Islet precursor cell (in vitro differentiated cells): ENCODE data around the gene SOX5.

Experiments used
- DNase-seq: peaks from one replicate; pipeline ENCODE4 v3.0.0-alpha.2; 2018

The SOX5 gene

DNA sequence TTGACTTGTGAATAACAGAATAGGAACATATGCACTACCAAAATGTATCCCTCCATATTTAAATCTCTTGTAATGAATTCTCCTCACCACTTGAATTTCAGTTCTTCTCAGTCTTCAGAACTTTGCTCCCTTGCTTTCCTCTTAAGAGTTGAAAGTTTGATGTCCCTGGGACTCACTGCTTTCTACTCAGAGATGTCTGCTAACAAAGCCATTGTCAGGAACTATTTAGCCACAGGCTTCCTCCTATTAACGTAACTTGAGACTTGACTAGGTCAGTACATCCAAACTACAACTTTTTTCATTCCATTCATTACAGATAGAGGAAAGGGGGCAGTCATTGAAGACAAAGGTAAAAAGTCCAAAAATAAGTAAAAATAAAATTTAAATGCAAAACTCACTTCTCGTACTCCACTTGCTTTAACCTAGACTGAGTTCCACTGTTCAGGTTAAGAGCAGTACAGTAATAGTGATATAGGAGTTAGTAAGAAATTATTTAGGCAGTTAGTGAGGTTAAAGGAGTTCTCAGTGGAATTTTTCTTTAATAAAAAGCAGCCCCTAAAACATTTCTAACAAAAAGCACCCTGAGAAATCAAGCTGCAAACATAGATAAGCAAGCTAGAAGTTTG is 364.2 kb downstream of the SOX5 start:
- no peak for DNase-seq

DNA sequence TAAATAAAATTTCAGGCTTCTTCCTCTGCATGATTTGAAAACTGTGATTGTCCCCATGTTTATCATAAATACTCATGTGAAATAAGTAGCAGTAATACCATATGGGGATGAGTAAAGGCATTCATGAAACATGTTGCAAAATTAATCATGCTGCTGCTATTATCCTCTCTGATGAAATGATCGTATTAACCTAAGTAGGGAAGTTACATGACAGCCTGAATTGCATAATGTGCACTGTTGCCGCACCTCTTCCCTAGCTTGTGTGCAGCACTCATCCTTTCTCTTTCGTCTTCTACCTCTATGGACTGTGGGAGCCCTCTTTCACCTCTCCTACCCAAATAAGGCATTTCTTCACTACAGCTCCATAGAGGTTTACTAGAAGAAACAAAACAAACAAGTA is 367.6 kb downstream of the SOX5 start:
- no peak for DNase-seq

DNA sequence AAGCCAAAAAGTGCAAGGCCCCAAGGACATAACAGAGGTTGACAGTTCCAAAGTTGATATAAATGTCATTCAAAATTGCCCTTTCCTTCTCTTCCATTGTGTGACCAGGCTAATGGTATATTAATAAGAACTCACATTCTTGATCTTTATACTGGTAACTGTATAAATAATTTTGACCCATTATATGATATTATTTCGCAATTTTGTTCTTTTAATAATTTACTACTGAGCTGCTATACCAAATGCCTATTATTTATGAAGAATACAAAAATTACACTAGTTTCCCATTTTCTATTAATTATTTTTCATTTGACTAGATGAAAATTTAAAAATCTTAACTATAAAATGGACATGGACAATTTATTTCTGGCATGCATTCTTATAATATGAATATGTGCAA is 370.2 kb downstream of the SOX5 start:
- DNase-seq: no peak

DNA sequence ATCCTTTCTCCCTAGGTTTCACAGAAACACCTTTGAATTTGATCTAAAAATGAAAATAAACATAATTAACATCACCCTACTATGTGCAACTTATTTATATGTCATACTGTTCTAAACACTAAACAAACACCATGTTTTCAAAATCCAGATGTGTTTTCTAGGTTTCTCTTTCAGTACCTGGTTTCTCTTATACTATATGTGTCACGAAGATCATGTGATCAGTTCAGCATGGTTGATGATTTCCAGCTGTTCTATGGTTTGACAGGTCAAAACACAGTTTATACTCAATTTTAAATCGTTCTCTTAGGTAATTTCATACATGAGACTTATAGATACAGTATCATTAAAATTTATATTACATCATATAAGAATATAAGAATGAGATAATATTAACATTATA is 373.1 kb downstream of the SOX5 start:
- no peak for DNase-seq

DNA sequence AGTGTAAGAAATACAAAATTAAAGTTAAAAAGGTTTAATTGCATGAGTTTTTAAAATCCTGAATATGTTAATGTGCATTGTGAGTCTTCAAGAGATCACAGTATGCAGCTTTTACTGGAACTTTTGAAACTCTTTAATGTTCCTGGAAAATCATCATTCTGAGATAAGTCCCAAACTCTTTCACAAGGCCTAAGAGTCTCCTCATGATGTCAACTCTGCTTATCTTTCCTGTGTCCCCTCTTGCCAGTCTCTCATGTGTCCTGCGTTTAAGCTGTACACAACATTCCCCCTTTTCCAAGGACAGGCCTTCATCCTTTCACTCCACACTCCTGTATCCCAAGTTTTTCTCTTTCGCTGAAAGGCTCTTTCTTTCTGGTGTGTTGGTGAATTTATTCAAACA is 380.1 kb downstream of the SOX5 start:
- no peak for DNase-seq

DNA sequence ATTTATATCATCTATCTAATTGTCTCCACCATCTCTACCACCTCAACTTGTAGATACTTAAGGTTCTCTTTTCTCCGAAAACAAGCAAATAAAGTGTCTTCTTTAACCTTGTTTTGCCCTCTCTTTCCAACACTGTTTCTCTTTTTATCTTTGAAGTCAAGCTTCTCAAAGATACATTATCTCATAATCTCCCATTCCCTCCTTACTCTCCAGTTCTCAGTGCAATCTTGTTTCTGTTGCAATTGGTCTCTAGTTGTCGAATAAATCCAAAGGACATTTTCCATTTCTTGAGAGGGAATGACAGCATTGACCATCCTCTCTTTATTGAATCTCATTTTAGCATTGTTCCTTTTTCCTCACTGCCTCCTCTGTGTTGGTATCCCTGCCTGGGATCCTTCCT is 383.3 kb downstream of the SOX5 start:
- no peak for DNase-seq

DNA sequence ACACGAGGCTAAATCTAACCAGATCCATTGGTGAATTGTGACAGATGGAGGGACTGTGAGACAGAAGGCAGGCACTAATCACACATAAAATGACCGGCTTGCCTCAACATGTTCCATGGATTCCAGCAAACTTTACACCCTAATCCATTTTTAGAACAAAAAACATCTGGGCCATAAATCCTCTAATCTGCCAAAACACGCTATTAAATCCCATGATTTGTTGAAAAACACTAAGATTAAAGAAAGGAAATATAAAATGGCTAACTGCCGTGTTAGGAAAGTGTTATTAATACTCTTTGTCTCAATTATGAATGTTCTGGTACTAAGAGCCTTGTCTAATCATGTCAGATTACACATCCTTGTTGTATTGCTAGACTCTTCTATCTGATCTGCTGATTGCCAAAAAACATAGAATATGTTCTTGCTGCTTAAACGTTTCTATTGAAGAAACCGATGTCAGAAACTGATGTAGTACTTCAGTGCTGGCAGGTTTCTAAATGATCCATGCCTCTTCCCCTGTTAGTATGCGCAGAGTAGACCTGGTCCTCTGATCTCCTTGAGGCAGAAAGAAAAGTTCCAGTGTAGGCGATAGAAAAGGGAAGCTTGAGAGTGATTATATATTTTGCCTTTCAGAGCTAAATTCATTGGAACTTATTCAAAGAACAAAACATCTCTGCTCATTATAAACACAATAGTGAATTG is 384.9 kb downstream of the SOX5 start:
- DNase-seq: no peak

DNA sequence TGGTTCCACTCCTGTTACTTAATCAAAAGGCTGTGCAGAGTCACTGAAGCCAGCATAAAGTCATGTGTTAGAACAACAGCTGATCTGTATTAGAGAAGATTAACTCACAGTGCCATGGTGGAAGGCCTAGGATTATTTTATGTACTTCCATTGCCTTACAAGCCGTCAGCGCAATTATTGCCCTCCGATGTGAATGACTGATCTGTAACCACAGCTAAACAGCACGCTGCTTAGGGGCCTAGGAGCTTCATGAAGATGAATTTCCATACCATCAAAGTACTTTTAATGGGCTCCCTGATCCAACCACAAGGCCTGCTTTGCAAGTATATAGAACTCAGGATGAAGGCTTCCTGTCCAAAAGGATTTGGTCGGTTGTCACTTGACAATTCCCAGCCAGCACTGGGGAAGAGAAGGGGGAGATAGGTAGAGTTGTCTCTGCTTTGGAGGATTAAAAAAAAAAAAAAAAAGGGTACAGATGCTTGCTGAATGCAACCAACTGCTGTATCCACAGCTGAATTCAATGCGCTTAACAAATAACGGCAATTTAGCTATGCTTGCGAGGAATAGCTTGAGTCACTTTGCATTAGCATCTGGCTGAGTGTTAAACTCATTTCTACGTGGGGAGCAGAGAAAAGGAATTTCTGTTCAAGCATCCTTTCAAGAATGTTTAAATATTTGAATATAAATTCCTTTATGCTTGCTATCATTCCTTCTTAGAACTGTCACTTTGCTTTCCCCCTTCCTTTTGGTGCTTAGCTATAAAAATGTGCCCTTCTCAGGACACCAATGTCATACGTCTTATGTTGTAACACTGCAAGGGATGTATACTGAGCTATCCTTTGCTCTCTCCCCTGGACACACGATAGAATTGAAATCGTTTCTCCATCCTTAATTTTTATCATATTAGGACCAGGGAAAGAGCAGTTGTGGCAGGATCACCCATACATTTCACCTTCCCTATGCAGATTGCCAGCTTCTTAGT is 387.8 kb downstream of the SOX5 start:
- DNase-seq: no peak

DNA sequence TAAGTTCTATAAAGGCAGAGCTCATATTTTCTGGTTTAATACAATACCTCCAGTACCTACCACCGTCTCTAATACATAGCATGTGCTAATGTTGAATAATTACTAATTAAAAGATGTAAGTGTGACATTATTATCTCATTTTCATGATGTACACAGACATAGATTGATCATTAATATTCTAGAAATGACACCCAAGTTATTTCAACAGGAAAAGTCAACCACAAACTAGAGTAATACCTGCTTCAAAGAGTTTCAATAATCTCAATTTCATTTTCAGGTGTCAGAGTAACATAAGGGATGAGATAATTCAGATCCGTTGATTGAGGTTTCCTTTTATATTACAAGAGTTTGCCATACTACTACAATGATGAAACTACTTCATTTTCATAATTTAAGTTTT is 388.9 kb downstream of the SOX5 start:
- no peak for DNase-seq

DNA sequence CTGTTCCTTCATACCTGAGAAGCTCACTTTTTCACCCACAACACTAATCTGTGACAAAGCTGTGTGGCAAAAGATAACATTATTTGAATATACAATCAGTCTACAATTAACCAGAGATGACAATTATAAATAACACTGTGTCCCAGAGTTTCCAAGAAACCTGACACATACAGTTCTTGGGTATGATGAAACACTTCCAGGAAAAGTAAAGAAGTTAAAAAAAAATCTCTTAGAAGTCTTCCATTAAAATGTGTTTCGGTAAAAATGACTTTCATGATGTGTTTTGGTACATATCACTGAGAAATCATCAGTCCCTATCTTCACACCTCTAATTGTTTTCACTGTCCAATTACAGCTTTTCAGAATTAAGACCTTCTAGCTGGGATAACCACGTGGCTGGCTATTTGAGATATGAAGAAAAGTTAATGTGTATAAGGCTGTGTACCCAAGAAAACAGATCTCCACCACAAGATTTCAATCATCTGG is 390.2 kb downstream of the SOX5 start:
- no peak for DNase-seq

DNA sequence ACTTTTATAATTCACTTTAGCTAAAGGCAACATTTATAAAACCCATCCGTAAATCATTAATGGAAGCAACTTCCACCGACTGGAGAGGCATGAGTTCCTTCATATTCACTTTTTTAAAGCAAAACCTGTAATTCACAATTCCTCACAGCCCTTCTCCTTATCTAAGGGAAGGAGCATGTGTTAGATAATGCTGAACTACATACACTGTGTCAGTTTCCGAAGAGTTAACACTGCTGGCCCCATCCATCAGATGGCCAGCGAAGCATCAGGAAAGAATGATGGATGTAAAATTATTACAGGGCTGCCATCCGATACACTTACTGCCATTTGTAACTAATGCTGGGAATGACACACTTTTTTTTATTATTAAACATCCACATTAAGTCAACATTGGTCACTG is 392.8 kb downstream of the SOX5 start:
- no peak for DNase-seq

DNA sequence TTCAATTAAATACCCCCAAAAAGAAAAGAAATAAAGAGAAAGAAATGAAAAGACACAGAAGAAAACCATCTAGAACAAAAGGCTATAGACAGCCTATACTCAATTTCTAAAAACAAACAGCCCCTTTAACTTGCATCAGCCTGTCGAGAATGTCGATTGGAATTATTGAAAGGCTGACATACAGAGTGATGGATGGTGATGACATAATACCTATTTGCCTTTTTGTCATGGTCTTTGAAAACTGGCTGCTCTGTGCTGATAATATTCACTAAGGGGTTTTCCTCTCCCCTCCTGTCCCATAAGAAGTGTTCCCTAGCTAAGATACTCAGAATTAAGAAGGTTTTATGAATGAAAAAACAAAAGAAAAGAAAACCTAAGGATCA is 393.7 kb downstream of the SOX5 start:
- DNase-seq: no peak

DNA sequence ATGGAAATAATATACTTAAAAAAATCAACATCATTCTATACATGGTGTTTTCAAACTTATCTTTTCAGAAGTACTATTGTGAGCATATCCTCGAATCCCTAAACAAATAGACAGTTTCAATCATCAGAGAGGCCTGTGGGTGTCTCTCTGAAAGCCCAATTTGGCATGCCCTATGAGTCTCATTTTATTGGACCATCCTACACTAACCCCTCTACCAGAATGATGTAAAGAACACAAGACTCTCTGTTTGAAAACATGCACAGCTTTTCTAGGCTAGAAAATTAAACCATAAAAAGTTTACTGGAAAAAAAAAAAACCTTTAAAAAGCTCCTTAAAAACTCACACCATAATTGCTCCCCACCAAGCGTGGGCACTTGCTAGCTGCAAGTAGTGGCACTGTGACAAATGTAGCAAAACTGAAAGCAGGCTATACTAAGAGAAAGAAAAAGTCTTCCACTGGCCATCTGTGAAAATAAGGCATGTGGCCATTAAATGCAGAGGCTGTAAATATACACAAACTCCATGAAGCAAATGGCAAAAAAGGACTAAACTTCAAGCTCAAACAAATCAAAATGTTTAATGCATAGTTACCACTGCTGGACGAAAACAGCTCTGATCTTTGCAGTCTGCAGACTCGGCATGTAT is 394.2 kb downstream of the SOX5 start:
- DNase-seq: no peak

DNA sequence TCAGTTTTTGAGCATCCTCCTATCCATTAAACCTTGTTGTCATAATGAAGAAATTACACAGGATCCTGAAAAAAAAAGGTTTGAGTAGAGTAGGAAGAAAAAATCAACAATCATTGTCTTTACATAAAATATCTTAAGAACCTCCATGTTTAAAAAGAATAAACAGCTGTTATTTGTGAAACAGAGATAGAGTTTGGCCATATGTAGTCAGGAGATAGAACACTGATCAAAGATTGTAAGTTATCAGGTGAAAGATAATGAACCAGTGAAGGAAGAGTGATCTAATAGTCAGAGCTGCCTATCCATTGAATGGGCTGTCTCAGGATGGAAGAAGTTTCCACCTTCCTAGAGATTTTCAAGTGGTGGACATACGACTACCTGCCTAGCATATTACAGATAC is 397.1 kb downstream of the SOX5 start:
- no peak for DNase-seq

DNA sequence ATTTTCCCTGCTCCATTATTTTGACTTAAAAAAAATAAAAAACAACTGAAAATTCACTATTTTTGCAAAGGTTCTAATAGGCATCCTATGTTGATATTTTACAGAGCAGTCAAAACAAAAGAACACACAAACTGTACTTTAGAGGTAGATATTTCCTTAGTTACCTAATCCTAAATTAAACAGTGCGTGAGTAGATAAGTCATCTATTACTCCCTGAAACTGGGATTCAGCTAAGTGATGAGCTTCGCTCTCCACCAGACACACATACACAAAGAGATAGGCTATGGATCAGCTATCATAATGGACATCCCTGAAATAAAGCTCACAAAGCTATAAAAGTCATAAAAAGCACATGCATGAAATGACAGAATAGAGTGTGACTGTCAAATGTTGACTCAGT is 398.7 kb downstream of the SOX5 start:
- DNase-seq: no peak

DNA sequence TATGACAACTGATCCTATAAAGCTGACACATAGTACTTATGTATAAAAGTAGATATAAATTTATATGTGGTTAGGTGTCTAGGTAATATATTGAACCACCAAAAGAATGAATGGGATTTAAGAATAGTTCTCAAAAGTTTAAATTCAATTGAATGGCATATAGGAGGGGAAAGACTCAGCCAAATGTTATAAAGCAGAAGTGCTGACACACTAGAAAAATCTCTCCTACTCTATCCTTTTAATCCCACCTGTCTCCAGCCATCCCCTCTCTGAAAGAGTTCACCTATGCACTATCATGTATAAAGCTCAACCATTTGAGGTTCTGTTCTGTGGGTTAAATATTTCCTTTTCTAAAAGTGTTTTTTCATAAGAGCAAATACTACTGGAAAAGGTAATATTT is 400.7 kb downstream of the SOX5 start:
- DNase-seq: no peak

DNA sequence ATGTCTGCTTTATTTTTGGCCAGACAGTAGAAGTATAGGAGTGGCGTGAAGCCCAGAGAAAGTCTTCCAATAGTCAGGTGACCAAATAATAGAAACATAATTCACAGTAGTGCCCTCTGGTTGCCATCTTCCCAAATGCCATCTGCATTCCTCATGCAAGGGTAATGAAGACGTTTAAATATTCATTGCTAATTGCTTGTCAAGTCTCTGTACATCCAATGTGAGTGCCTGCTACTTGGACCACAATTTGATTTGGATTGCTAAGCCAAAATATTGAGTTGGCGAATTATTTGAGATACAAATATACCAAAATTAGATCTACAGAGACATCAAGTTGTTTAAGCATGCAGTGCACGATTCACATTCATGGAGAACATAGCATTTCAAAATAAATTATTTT is 402.7 kb downstream of the SOX5 start:
- DNase-seq: no peak

DNA sequence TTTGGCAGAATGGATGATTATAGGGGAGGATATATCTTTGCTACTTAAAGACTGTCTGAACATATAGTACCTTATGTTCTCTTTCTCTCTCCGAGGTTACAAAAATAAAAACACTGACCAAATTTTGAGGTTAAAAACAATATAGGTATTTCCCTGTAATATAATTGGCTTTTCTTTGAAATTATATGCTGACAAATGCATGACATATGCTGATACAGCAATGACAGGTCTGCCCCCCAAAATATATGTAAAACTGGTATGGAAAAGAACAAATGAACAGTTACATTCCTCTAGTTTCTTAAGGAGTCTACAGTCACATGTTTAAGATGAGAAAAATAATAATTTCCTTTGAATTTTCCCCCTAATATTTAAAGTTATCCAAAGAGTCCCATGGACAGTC is 405.7 kb downstream of the SOX5 start:
- no peak for DNase-seq

DNA sequence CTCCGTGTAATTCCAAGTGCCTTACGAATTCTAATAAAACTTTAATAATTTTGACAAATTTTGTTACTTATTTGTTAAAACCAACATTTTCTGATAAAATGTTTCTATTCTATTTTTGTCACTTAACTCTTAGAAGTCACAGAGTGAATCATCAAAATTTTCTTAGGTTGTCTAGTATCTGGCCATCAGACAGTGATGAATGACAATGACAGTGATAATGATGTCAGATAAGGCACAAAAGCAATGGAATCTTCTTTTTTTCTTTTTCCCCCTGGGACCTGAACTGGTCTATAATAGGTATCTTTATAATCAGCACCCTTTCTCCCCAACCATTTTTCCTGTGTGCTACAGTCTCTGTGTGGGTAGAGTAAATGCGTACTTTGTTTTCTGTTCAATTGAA is 407.3 kb downstream of the SOX5 start:
- no peak for DNase-seq

DNA sequence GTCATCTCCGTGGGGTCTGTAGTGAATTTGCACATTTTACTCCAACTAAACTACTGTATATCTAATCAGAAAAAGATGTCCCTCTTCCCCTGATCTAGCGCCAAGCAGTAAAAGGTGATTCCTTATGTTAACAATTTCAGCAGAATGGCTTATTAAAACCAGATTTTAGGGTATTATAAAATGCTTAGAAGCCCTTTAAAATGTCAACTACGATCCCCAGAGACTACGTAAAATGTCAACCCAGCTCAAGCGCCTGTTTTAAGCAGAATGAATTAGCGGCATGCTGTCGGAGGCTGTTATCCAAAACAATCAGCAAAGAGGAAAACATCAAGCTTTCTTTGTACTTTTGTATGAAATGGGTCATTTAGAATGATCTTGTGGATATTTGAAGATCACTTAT is 408.9 kb downstream of the SOX5 start:
- no peak for DNase-seq

DNA sequence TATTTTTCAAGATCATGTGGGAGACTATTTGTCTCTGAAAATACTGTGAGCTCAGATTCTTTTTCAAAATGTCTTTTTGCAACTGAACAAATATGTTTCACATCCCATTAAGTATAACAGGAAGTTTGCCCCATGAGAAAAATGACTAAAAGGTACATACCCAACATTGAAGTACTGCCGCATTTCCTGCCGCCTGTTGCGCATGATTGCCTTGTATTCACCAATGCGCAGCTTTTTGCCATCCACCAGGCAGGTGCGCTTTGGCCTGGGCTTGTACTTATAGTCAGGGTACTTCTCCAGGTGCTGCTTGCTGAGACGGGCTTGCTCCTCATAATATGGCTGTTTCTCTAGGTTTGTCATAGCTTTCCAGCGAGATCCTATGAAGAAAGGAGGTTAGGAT is 413.2 kb downstream of the SOX5 start:
- DNase-seq: no peak

DNA sequence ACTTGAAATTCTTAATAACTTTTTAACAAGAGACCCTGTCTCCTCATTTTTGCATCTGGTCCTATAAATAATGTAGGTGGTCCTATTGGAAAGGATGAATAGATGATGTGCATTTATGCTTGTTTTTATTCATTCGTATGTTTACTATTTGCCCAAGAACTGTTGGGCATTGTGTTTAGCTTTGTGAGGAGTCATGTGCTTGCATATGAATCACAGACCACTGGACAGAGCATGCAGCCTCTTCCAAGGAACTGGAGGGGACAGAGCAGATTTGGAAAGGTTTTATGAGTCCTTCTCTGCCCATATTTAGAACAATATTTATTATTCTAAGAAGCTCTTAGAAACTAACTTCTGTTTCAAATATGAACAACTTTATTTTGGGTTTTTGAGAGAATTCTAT is 414.0 kb downstream of the SOX5 start:
- no peak for DNase-seq

DNA sequence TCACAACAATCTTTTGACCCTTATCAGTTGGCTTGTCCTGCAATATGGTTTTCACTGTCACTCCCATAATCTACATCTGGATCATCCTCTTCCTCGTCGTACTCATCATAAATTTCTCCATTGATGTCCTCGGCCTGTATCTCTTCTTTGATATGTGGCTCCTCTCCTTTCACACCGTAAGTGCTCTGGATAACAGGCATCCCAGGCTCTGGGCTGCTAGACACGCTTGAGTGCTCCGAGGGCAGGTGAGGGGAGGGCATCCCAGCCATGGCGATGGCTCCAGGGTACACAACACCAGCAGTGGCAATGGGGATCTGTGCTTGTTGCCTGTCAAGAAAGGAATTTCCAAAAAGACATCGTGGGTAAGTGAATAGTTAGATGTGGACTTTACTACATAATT is 415.3 kb downstream of the SOX5 start:
- DNase-seq: no peak
